Measurements from ENCODE around the gene ARAF.

The ARAF gene

DNA sequence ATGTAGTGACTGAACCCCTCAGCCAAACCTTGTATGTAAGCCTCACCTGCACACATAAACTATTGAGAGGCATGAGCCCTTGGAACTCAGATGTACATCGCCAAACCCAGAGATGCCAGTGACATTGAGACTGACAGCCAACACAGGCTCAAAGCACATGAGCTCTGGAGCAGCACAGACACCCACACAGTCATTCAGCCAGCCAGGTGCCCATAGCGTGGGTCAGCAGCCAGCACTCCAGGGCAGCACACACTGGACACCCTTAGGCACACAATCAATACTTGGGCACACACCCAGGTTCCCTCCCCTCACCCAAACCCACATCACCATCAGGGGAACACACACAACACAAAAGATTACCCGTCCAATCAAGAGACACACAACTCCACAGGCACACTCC is 16.9 kb downstream of the ARAF start:
- DNase-seq (ENCODE audit: low read depth) = no peak
- TF ChIP-seq, protein P1, sequence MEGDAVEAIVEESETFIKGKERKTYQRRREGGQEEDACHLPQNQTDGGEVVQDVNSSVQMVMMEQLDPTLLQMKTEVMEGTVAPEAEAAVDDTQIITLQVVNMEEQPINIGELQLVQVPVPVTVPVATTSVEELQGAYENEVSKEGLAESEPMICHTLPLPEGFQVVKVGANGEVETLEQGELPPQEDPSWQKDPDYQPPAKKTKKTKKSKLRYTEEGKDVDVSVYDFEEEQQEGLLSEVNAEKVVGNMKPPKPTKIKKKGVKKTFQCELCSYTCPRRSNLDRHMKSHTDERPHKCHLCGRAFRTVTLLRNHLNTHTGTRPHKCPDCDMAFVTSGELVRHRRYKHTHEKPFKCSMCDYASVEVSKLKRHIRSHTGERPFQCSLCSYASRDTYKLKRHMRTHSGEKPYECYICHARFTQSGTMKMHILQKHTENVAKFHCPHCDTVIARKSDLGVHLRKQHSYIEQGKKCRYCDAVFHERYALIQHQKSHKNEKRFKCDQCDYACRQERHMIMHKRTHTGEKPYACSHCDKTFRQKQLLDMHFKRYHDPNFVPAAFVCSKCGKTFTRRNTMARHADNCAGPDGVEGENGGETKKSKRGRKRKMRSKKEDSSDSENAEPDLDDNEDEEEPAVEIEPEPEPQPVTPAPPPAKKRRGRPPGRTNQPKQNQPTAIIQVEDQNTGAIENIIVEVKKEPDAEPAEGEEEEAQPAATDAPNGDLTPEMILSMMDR (IDR thresholded peaks at IDR 0.05; ENCODE audit: low read depth, low read length, missing control alignments) = no peak
- no peak overlapping the region for H3K4me3 ChIP-seq (ENCODE audit: low read depth, low read length)

GRCh38 chrX:47578692-47579091 is 17.7 kb downstream of the ARAF start:
- no peak overlapping the region for H3K4me3 ChIP-seq (ENCODE audit: low read depth, low read length)
- DNase-seq (ENCODE audit: low read depth) = no peak
- TF ChIP-seq, protein P1 (IDR thresholded peaks at IDR 0.05; ENCODE audit: low read depth, low read length, missing control alignments) = no peak

DNA sequence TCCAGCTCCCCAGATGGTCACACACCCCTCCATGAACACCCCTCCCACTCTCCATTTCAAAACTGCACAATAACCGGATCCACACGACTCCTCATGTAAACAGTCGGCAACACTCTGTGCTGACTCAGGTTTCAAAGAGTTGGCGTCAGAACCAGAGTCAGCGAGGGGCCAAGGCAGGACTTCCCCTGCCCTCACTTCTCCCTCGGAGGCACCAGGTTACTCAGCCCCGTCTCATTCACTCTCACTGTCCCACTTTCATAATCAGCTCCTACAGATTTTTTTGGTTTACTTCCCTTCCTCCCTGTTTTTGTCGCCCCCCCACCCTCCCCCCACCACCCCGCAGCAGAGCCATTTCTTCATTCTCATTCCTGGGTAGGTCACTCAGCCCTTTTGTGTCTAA is 18.5 kb downstream of the ARAF start:
- no peak overlapping the region for H3K4me3 ChIP-seq (ENCODE audit: low read depth, low read length)
- TF ChIP-seq, protein P1 (IDR thresholded peaks at IDR 0.05; ENCODE audit: low read depth, low read length, missing control alignments) = no peak
- DNase-seq (ENCODE audit: low read depth) = no peak

- peak within 1 kb of the TSS; percentile 67 for H3K4me3 ChIP-seq (ENCODE audit: low read depth, low read length)
- TF ChIP-seq, protein P1 (IDR thresholded peaks at IDR 0.05; ENCODE audit: low read depth, low read length, missing control alignments) = no peak
- DNase-seq (ENCODE audit: low read depth) = peak; percentile 53
These were observed 21.0 kb downstream of the ARAF start, which contains the start of gene TIMP1 for GRCh38 chrX:47581731-47582647. Gene TIMP1, plus strand, starts transcription at chrX:47582436. Its CDS starts 980 bp downstream, at chrX:47583416.

DNA sequence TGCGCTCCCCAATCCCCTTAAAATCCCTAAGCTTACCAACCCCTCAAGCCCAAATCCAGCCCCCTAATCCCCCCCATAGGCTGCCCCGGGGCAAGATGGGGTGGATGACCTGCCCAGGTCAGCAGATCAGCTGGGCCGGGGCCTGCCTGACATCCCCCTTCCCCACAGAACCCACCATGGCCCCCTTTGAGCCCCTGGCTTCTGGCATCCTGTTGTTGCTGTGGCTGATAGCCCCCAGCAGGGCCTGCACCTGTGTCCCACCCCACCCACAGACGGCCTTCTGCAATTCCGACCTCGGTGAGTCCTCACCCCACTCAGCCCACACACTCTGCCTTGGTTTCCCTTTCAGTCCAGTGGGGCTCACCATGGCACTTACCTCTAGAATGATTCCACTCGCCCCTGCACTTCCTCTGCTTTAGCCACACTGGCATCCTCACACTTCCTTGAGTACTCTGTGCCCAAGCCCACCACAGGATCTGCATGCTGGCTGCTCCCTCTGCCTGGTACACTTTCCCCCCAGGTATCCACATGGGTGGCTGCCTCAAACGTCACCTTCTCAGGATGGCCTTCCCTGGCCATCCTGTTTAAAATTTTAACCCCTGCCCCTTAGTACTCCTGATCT is 22.3 kb downstream of the ARAF start:
- peak overlapping the region; percentile 67 for H3K4me3 ChIP-seq (ENCODE audit: low read depth, low read length)
- TF ChIP-seq, protein P1 (IDR thresholded peaks at IDR 0.05; ENCODE audit: low read depth, low read length, missing control alignments) = no peak
- no peak for DNase-seq (ENCODE audit: low read depth)

DNA sequence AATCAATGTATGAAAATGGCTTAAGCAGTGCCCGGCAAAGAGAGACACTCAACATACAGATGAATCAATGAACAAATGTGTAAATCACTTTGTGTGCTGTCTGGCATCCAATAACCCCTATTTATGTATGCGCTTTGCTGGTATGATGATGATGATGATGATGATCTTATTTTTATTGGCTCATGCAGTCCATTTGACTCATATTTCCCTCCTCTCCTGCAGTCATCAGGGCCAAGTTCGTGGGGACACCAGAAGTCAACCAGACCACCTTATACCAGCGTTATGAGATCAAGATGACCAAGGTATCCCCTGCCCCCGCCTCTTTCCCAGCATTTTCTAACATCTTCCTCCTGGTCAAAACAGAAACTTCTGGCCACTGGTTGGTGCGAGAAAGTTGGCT is 23.7 kb downstream of the ARAF start:
- H3K4me3 ChIP-seq (ENCODE audit: low read depth, low read length) = no peak overlapping the region
- TF ChIP-seq, protein P1 (IDR thresholded peaks at IDR 0.05; ENCODE audit: low read depth, low read length, missing control alignments) = no peak
- DNase-seq (ENCODE audit: low read depth) = no peak
